ENCODE measurements around the gene GPX4.

DNA sequence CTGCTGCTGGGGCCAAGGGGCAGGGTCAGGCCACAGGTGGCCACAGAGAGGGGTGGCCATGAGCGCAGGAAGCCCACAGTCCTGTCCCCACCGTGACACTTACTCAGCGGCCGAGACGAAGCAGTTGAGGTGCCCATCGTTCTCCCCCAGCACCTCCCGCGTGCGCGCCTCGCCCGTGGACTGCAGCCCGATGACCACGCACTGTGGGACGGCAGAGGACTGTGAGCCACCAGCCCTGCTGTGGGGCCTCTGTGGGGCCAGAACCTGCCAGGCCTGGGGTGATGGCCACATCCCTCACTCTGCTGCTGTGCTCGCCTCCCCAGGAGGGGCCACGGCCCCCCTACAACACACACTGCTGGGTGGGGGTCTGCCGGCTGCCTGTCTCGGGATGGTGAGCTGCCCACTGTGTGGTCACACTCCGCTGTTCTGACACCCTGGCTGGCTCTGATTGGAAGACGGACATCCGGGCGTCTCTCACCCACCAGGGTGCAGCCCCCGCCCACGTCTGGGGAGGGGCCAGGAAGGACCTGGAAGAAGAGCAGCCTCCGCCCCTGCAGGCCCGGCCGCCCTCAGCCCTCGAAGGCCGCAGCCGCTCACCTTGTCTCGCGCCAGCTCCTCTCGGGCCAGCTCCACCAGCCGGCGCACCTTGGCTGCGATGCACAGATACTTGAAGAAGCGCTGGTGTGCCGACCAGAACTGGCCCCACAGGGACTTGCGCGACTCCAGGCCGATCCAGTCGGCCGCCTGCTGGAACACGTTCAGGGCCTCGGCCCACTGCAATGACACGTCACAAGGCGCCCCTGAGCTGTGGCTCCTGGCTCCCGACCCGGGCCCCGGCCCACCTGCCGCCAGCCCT, 13.2 kb downstream of the GPX4 start:
- TF ChIP-seq CTCF (IDR thresholded peaks at IDR 0.05) (no peak), POLR2A (IDR thresholded peaks at IDR 0.05) (no peak)
